Uterus (tissue), 4 donors: ENCODE results near the gene FUT3. TPM values are rescaled to one million over a fixed set of nuclear protein-coding genes. Genes with fewer than 3 reads are reported as not detected.

Source experiments
- DNase-seq, 2 donors: peaks; one replicate each; pipeline ENCODE4 v3.0.0-alpha.2; 2019 to 2020
- H3K27ac ChIP-seq, 2 donors: fragments of 200-600 bp; sonication (generic); 1 replicate in 1 of 2; 2 replicates in 1 of 2; pipeline ENCODE4 v1.5.1; 2016 to 2018
- H3K27me3 ChIP-seq, 2 donors: fragments of 200-600 bp; sonication (generic); one replicate each; pipeline ENCODE4 v1.5.1; 2018 to 2019; ENCODE audit warnings: control low read depth in 1 of 2
- H3K36me3 ChIP-seq, 2 donors: fragments of 200-600 bp; sonication (generic); one replicate each; pipeline ENCODE4 v1.5.1; 2019; ENCODE audit warnings: control low read depth in 1 of 2
- H3K4me1 ChIP-seq, 2 donors: fragments of 200-600 bp; sonication (generic); one replicate each; pipeline ENCODE4 v1.5.1; 2018 to 2019; ENCODE audit warnings: control low read depth in 1 of 2
- H3K4me3 ChIP-seq, 2 donors: fragments of 200-600 bp; sonication (generic); 1 replicate in 1 of 2; 2 replicates in 1 of 2; pipeline ENCODE4 v1.5.1; 2018 to 2019; ENCODE audit warnings: mild to moderate bottlenecking in 1 of 2
- H3K9me3 ChIP-seq, 2 donors: fragments of 200-600 bp; sonication (generic); one replicate each; pipeline ENCODE4 v1.5.1; 2019; ENCODE audit warnings: control low read depth in 1 of 2
- POLR2A ChIP-seq, 2 donors: fragments of 450-650 bp; IDR thresholded peaks; one replicate each; pipeline ENCODE4 v1.6.1; 2016; ENCODE audit warnings: antibody characterized with exemption in 2 of 2, mild to moderate bottlenecking in 1 of 2, moderate library complexity in 1 of 2
- intact Hi-C: fragments of 100-400 bp; cut with DNase I; formaldehyde crosslinking; loops from one replicate; pipeline ENCODE4 v1.15.1; 2023; ENCODE audit warnings: low total_unique reads
- total RNA-seq, 4 donors: library from RNA; depleted of rRNA in 3 of 4; stranded (reverse); fragments of >200 nt in 3 of 4; gene quantifications; one replicate each; pipeline versions ENCODE4 v1.1.0 to v1.2.4, GENCODE V29; 2014 to 2023
- TF ChIP-seq, protein P1 (sequence below), 4 experiments: fragments of 200-600 bp in 2 of 4; fragments of 450-650 bp in 2 of 4; sonication (generic) in 2 of 4; IDR thresholded peaks; one replicate each; pipeline ENCODE4 v1.5.1; 2016 to 2019; ENCODE audit warnings: antibody characterized with exemption in 4 of 4, mild to moderate bottlenecking in 2 of 4, moderate library complexity in 1 of 4
- donor health status: DM: yes; HTN: yes; CAD: no.

The FUT3 gene
- total RNA-seq, 4 donors from 2014 or later, result 0.29 TPM; not detected in 3

GRCh38 chr19:5827891-5828660 lies 23.2 kb downstream of the FUT3 start:
- peak; percentile 64 to 69 for DNase-seq
- intact Hi-C loops, result no loop called here
- Histone ChIP-seq H3K27me3 (peaks cover 0 to 6% of the 10 kb centered on the region in 2 donors), H3K4me3 (peak overlapping the region; percentile 2 to 20), H3K4me1 (peaks cover 0 to 7% of the 10 kb centered on the region in 2 donors), H3K9me3 (no peaks in the 10 kb centered on the region), H3K27ac (peak overlapping the region in 1 of 2 donors; percentile 41), H3K36me3 (no peaks in the 10 kb centered on the region)
- TF ChIP-seq POLR2A (IDR thresholded peaks at IDR 0.05), result peak; percentile 54 to 89
- TF ChIP-seq, protein P1, sequence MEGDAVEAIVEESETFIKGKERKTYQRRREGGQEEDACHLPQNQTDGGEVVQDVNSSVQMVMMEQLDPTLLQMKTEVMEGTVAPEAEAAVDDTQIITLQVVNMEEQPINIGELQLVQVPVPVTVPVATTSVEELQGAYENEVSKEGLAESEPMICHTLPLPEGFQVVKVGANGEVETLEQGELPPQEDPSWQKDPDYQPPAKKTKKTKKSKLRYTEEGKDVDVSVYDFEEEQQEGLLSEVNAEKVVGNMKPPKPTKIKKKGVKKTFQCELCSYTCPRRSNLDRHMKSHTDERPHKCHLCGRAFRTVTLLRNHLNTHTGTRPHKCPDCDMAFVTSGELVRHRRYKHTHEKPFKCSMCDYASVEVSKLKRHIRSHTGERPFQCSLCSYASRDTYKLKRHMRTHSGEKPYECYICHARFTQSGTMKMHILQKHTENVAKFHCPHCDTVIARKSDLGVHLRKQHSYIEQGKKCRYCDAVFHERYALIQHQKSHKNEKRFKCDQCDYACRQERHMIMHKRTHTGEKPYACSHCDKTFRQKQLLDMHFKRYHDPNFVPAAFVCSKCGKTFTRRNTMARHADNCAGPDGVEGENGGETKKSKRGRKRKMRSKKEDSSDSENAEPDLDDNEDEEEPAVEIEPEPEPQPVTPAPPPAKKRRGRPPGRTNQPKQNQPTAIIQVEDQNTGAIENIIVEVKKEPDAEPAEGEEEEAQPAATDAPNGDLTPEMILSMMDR (IDR thresholded peaks at IDR 0.05), result no peak

DNA sequence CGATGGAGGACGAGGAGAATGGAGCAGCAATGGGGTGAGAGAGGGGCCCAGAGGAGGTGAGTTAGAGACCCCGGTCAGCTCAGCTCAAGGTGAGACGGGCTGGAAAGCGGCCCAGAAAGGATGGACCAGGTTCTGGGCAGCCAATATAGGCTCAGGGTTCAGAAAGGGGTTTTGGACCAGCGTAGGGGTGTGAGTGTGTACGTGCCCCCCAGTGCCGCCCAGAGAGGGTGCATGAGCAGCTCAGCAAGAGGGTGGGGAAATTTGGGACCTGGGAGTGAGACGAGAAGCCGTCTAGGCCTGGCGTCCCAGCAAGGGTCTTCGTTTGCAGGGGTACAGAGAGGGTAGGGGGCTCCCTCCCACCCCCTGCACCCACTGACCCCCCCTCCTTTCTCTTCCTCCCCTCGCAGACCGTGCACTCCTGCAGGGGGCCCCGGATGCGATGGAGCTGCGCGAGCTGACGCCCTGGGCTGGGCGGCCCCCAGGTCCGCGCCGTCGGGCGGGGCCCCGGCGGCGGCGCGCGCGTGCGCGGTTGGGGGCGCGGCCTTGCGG lies 23.8 kb downstream of the FUT3 start:
- Histone ChIP-seq H3K9me3 (no peaks in the 10 kb centered on the region), H3K4me1 (peaks cover 0 to 7% of the 10 kb centered on the region in 2 donors), H3K4me3 (no peak overlapping the region), H3K36me3 (no peaks in the 10 kb centered on the region), H3K27me3 (peaks cover 0 to 6% of the 10 kb centered on the region in 2 donors), H3K27ac (peak overlapping the region in 1 of 2 donors; percentile 41)
- no peak for TF ChIP-seq POLR2A (IDR thresholded peaks at IDR 0.05)
- TF ChIP-seq, protein P1 (IDR thresholded peaks at IDR 0.05), result no peak
- intact Hi-C loops, result no loop called here
- DNase-seq, result no peak

- H3K4me3 ChIP-seq, result no peak overlapping the region
- peaks cover 0 to 7% of the 10 kb centered on the region in 2 donors for H3K4me1 ChIP-seq
- no peak for DNase-seq
- no peak for TF ChIP-seq POLR2A (IDR thresholded peaks at IDR 0.05)
- TF ChIP-seq, protein P1 (IDR thresholded peaks at IDR 0.05), result no peak
- intact Hi-C loops, result no loop called here
- H3K27me3 ChIP-seq, result peaks cover 0 to 6% of the 10 kb centered on the region in 2 donors
- no peak overlapping the region for H3K27ac ChIP-seq
- no peaks in the 10 kb centered on the region for H3K36me3 ChIP-seq
- H3K9me3 ChIP-seq, result no peaks in the 10 kb centered on the region
Measured at GRCh38 chr19:5826531-5827341, 24.5 kb downstream of the FUT3 start.

DNA sequence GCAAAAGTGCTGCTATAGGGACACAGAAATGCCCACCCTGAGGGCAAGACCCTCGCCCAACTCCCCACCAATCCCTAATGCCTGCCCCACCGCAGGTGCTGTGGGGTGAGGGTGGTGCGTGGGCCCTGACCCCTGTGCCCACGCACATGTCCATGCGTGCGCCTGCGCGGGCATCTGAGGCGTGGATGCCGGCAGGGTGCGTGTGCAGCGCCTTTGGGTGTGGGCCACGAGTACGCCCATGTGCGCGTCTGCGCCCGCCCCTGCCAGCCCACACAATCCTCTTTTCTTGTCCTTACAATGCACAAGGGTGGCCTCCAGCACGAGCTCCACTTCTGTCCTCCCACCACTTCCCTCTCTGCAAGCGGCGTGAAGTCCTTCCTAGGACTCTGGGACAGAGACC lies 26.1 kb downstream of the FUT3 start:
- no peak overlapping the region for H3K27ac ChIP-seq
- no peak overlapping the region for H3K4me3 ChIP-seq
- no peaks in the 10 kb centered on the region for H3K36me3 ChIP-seq
- H3K9me3 ChIP-seq, result no peaks in the 10 kb centered on the region
- H3K4me1 ChIP-seq, result peaks cover 0 to 7% of the 10 kb centered on the region in 2 donors
- H3K27me3 ChIP-seq, result peaks cover 0 to 6% of the 10 kb centered on the region in 2 donors
- no peak for DNase-seq
- intact Hi-C loops, result no loop called here
- TF ChIP-seq, protein P1 (IDR thresholded peaks at IDR 0.05), result no peak
- no peak for TF ChIP-seq POLR2A (IDR thresholded peaks at IDR 0.05)
